GM19240 (cell line): ENCODE results near the gene OR2T8.

Experiments
- DNase-seq: peaks from one replicate; pipeline ENCODE4 v3.0.0; 2011; ENCODE audit warnings: low spot score; ENCODE audit not compliant: insufficient read length

OR2T8 gene

GRCh38 chr1:247919952-247920351 is at the start of gene OR2T8:
Gene OR2T8, plus strand, starts transcription at chr1:247920252. Its CDS starts 766 bp downstream, at chr1:247921018.
- no peak for DNase-seq

GRCh38 chr1:247883346-247883745 is 36.7 kb upstream of the OR2T8 start:
- no peak for DNase-seq

- DNase-seq, result no peak
Measured at GRCh38 chr1:247884797-247885413, 35.1 kb upstream of the OR2T8 start.

GRCh38 chr1:247895163-247895637 is 24.9 kb upstream of the OR2T8 start, which contains the start of gene OR2W3:
Gene OR2W3, plus strand, starts transcription at chr1:247895587. Its CDS starts 0 bp downstream, at chr1:247895587.
- no peak for DNase-seq

GRCh38 chr1:247895976-247896375 is 24.1 kb upstream of the OR2T8 start:
- no peak for DNase-seq

- no peak for DNase-seq
Measured at GRCh38 chr1:247904122-247904521, 15.9 kb upstream of the OR2T8 start.

GRCh38 chr1:247905181-247905580 is 14.9 kb upstream of the OR2T8 start:
- no peak for DNase-seq

- DNase-seq, result no peak
Measured at GRCh38 chr1:247905910-247906503, 14.0 kb upstream of the OR2T8 start.

GRCh38 chr1:247906504-247907047 is 13.5 kb upstream of the OR2T8 start:
- no peak for DNase-seq

GRCh38 chr1:247908766-247909165 is 11.3 kb upstream of the OR2T8 start:
- no peak for DNase-seq

GRCh38 chr1:247913786-247914185 is 6.3 kb upstream of the OR2T8 start:
- no peak for DNase-seq

GRCh38 chr1:247914941-247915662 is 5.0 kb upstream of the OR2T8 start:
- DNase-seq, result no peak

GRCh38 chr1:247923941-247924340 is 3.9 kb downstream of the OR2T8 start:
- DNase-seq, result no peak

GRCh38 chr1:247924868-247925267 is 4.8 kb downstream of the OR2T8 start, which contains the start of gene OR2AJ1:
Gene OR2AJ1, plus strand, starts transcription at chr1:247924889. Its CDS starts 8,880 bp downstream, at chr1:247933769.
- no peak for DNase-seq

- no peak for DNase-seq
Measured at GRCh38 chr1:247933989-247934388, 13.9 kb downstream of the OR2T8 start.

- DNase-seq, result no peak
Measured at GRCh38 chr1:247935781-247936180, 15.7 kb downstream of the OR2T8 start.

- DNase-seq, result no peak
Measured at GRCh38 chr1:247936415-247936814, 16.4 kb downstream of the OR2T8 start.

GRCh38 chr1:247936965-247937734 is 17.1 kb downstream of the OR2T8 start:
- peak; percentile 47 for DNase-seq

- no peak for DNase-seq
Measured at GRCh38 chr1:247942624-247943023, 22.6 kb downstream of the OR2T8 start.

- no peak for DNase-seq
Measured at GRCh38 chr1:247948558-247948957, 28.5 kb downstream of the OR2T8 start, which contains the start of gene OR2L8. Gene OR2L8, plus strand, starts transcription at chr1:247948858. Its CDS starts 0 bp downstream, at chr1:247948858.

GRCh38 chr1:247953408-247953807 is 33.4 kb downstream of the OR2T8 start:
- DNase-seq, result no peak
